SK-N-MC (cell line): Measurements from ENCODE around the gene OR2B2.
A peak's percentile ranks its signal among the peaks of the same experiment; 100 is the strongest.
"Not testable (repeated sequence)": the region's sequence is repeated elsewhere in the genome, so short reads cannot be mapped to it uniquely, and the experiment has no call there.

Experiments
- DNase-seq: peaks from one replicate; pipeline ENCODE4 v3.0.0-alpha.2; 2011; ENCODE audit warnings: low read depth, low spot score
- H3K27ac ChIP-seq: fragments of 200-600 bp; sonication (generic); 2 replicates; pipeline ENCODE4 v1.5.1; 2016; ENCODE audit warnings: mixed run types
- H3K36me3 ChIP-seq: fragments of 200-600 bp; sonication (generic); 2 replicates; pipeline ENCODE4 v1.6.1; 2017; ENCODE audit warnings: antibody characterized with exemption, low read length, mixed read lengths; ENCODE audit not compliant: insufficient read depth
- H3K4me3 ChIP-seq: fragments of 200-600 bp; sonication (generic); 2 replicates; pipeline ENCODE4 v1.5.1; 2016
- H3K9ac ChIP-seq: fragments of 200-600 bp; sonication (generic); 2 replicates; pipeline ENCODE4 v1.8.0; 2017; ENCODE audit warnings: mixed run types, mixed read lengths; ENCODE audit not compliant: insufficient read length
- H3K9me3 ChIP-seq: fragments of 200-600 bp; sonication (generic); 2 replicates; pipeline ENCODE4 v1.6.1; 2017; ENCODE audit warnings: low read depth, mild to moderate bottlenecking, antibody characterized with exemption, low read length, moderate library complexity, mixed read lengths
- EZH2 ChIP-seq: fragments of 200-600 bp; sonication (generic); IDR thresholded peaks from one replicate; pipeline ENCODE4 v1.6.1; 2017; ENCODE audit warnings: antibody characterized with exemption
- FOXP2 ChIP-seq: optimal IDR thresholded peaks from 2 replicates; pipeline ENCODE3; 2011; ENCODE audit warnings: mild to moderate bottlenecking, moderate library complexity; ENCODE audit not compliant: insufficient read depth; ENCODE audit errors: extremely low read length, control extremely low read depth
- POLR2AphosphoS5 ChIP-seq: IDR thresholded peaks from 2 replicates; pipeline ENCODE4 v1.6.1; 2012; ENCODE audit warnings: mild to moderate bottlenecking, low read depth, low read length, borderline replicate concordance

Gene OR2B2

GRCh38 chr6:27924179-27924578, 12.0 kb upstream of the OR2B2 start:
- Histone ChIP-seq H3K36me3 (no peaks in the 10 kb centered on the region), H3K9ac (no peak overlapping the region), H3K27ac (no peak overlapping the region), H3K9me3 (no peaks in the 10 kb centered on the region), H3K4me3 (no peak overlapping the region)
- TF ChIP-seq POLR2AphosphoS5 (no peak), EZH2 (no peak), FOXP2 (no peak)
- no peak for DNase-seq

GRCh38 chr6:27922949-27923348, 10.8 kb upstream of the OR2B2 start:
- no peak overlapping the region for H3K27ac ChIP-seq
- no peak for TF ChIP-seq POLR2AphosphoS5
- no peak for TF ChIP-seq EZH2
- TF ChIP-seq FOXP2, result no peak
- DNase-seq, result no peak
- H3K36me3 ChIP-seq, result no peaks in the 10 kb centered on the region
- H3K9me3 ChIP-seq, result no peaks in the 10 kb centered on the region
- H3K9ac ChIP-seq, result no peak overlapping the region
- no peak overlapping the region for H3K4me3 ChIP-seq

DNA sequence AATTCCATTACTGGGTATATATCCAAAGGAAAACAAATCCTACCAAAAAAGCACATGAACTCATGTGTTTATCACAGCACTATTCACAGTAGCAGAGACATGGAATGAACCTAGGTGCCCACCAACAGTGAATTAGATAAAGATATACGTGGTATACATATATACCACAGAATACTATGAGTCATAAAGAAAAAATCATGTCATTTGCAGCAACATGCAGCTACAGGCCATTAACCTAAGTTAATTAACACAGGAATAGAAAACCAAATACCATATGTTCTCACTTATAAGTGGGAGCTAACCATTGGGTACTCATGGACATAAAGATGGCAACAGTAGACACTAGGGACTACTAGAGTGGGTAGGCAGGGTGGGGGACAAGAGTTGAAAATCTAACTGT, 4.2 kb downstream of the OR2B2 start:
- TF ChIP-seq EZH2 (no peak), FOXP2 (no peak), POLR2AphosphoS5 (no peak)
- Histone ChIP-seq H3K4me3 (no peak overlapping the region), H3K9me3 (no peaks in the 10 kb centered on the region), H3K27ac (no peak overlapping the region), H3K9ac (no peak overlapping the region), H3K36me3 (no peaks in the 10 kb centered on the region)
- DNase-seq, result no peak

DNA sequence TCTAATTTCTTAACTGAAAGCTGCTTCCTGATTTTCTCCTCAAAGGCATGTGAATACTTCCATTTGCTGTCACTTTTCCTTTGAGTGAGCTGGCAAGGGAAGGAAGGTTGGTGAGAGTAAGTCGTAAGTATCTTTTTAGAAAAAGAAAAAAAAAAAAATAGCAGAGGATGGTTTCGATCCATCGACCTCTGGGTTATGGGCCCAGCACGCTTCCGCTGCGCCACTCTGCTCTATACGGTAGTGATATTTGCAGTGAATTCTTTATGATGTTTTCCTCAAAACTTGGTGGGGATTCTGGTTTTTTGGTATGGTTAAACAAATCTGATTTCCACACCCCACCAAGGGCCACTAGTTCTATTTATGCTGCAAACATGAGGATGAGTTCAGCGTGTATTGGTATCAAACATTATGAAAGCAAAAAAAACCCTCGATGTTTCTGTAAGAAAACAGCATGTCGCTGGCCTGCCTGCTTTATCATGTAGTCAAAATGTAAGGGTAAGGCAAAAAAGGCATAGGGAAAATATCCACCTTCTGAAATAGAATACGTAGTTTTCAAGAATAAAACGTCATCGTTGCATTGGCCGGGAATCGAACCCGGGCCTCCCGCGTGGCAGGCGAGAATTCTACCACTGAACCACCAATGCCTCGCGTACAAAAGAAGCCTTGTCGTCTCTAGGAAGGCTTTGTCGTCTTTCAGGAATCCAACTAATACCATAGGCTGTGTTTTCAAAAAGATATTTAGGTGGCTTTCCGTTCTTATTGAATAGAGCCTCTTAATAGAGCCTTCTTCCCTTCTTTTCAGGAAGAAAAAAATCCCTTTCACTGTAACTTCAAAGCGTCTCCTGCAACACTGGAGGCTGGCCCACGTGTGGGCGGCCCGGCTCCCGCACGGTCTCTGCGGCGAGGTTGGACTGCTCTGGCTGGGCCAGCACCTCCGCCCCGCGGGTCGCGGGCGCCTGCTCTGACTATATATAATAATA, 9.6 kb downstream of the OR2B2 start:
- Histone ChIP-seq H3K36me3 (no peaks in the 10 kb centered on the region), H3K9ac (peak overlapping the region; percentile 96), H3K27ac (peak overlapping the region; percentile 98), H3K9me3 (no peaks in the 10 kb centered on the region), H3K4me3 (peak overlapping the region; percentile 100)
- TF ChIP-seq POLR2AphosphoS5, result 0 out of 2 replicates have a peak, but pooled peaks have one; percentile 14
- no peak for TF ChIP-seq FOXP2
- TF ChIP-seq EZH2, result no peak
- DNase-seq, result no peak

GRCh38 chr6:27901801-27902200, 10.4 kb downstream of the OR2B2 start:
- H3K4me3 ChIP-seq, result peak overlapping the region; percentile 100
- H3K9me3 ChIP-seq, result no peaks in the 10 kb centered on the region
- TF ChIP-seq FOXP2, result no peak
- no peak for TF ChIP-seq POLR2AphosphoS5
- no peak for TF ChIP-seq EZH2
- no peak overlapping the region for H3K9ac ChIP-seq
- no peak for DNase-seq
- no peaks in the 10 kb centered on the region for H3K36me3 ChIP-seq
- H3K27ac ChIP-seq, result 0 out of 2 replicates have a peak overlapping the region, but pooled peaks have one; percentile 15

DNA sequence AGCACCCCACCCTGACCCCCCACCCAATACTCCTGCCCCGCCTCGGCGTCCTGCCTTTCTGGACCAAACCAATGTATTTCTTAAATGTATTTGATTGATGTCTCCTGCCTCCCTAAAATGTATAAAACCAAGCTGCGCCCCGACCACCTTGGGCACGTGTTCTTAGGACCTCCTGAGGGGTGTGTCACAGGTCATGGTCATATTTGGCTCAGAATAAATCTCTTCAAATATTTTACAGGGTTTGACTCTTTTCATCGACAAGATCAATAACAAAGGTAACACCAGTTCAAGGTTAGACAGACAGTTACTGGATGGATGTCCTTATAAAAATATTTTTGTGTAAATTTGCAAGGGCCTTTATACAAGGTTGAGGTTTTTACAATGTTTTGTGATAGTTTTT, 12.0 kb downstream of the OR2B2 start:
- H3K27ac ChIP-seq, H3K9me3 ChIP-seq, H3K9ac ChIP-seq, DNase-seq, H3K4me3 ChIP-seq, H3K36me3 ChIP-seq: not testable (repeated sequence)

DNA sequence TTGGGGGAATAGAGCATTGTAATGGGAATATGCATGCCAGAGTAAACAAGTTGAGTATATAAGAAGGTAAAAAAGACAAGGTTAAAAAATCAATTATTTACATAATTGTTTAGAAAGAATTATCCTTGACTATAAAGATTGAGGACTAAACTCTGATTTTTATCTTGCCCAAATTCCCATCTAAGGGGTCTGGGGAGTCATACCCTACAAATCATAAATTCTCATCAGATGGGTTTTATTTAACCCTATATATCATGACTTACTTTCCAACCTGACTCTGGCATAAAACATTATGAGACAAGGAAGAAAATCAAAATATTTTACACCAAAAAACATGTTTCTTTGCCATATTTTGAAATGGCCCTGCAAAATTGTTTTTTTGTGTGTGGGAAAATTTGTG, 12.7 kb downstream of the OR2B2 start:
- no peaks in the 10 kb centered on the region for H3K36me3 ChIP-seq
- no peak for DNase-seq
- H3K9ac ChIP-seq, result no peak overlapping the region
- no peaks in the 10 kb centered on the region for H3K9me3 ChIP-seq
- no peak overlapping the region for H3K27ac ChIP-seq
- no peak for TF ChIP-seq POLR2AphosphoS5
- TF ChIP-seq EZH2, result no peak
- no peak for TF ChIP-seq FOXP2
- no peak overlapping the region for H3K4me3 ChIP-seq

GRCh38 chr6:27897580-27898206, 14.5 kb downstream of the OR2B2 start:
- Histone ChIP-seq H3K4me3 (no peak overlapping the region), H3K9me3 (no peaks in the 10 kb centered on the region), H3K9ac (no peak overlapping the region), H3K36me3 (no peaks in the 10 kb centered on the region), H3K27ac (no peak overlapping the region)
- DNase-seq, result no peak
- no peak for TF ChIP-seq FOXP2
- TF ChIP-seq POLR2AphosphoS5, result no peak
- no peak for TF ChIP-seq EZH2
